ENCODE measurements around the gene EEF1AKMT4.

DNA sequence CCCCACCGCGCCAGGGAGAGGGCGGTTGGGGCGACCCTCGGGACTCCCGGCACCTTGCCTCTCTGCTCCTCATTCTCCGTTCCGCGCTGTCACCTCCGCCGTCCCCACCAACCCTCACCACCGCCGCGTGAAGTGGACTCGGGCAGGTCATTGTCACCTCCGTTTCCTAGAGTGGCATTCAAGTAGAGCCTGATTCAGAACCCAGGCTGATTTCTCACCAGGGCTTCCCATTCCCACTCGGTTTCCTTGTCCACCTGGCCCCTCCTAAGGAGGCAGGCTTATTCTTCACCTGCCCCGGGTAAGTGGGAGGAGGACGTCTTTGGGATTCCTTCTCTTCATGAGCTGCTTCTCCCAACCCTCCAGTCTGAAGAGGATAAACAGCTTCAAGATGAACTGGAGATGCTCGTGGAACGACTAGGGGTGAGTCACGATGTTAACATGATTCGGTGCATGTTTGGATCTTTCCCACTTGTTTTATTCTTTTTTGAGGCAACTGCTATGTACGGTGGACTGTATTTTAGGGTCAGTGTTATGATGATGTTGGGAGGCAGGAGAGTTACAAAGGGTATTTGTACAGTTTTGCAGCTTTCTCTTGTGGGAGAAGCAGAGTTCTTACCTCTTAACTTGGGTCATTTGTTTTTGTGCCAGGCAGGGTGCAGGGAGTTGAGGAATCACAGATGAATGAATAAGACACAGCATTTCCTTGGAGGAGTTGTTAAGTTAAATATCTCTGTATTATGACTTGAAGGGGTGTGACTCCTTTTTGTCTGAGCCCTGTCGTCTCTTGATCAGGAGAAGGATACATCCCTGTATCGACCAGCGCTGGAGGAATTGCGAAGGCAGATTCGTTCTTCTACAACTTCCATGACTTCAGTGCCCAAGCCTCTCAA is 50.3 kb downstream of the EEF1AKMT4 start:
- TF ChIP-seq, protein P1, sequence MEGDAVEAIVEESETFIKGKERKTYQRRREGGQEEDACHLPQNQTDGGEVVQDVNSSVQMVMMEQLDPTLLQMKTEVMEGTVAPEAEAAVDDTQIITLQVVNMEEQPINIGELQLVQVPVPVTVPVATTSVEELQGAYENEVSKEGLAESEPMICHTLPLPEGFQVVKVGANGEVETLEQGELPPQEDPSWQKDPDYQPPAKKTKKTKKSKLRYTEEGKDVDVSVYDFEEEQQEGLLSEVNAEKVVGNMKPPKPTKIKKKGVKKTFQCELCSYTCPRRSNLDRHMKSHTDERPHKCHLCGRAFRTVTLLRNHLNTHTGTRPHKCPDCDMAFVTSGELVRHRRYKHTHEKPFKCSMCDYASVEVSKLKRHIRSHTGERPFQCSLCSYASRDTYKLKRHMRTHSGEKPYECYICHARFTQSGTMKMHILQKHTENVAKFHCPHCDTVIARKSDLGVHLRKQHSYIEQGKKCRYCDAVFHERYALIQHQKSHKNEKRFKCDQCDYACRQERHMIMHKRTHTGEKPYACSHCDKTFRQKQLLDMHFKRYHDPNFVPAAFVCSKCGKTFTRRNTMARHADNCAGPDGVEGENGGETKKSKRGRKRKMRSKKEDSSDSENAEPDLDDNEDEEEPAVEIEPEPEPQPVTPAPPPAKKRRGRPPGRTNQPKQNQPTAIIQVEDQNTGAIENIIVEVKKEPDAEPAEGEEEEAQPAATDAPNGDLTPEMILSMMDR (IDR thresholded peaks at IDR 0.05) = no peak
- no peak for TF ChIP-seq ZFX (IDR thresholded peaks at IDR 0.05; ENCODE audit: borderline replicate concordance)
